SHP77 (cell line): ENCODE results near the gene POLR3G.

Experiments used
- DNase-seq, 2 experiments: peaks; one replicate each; lab custom pipeline; 2025; lab: John Stamatoyannopoulos, UW

Gene POLR3G, protein sequence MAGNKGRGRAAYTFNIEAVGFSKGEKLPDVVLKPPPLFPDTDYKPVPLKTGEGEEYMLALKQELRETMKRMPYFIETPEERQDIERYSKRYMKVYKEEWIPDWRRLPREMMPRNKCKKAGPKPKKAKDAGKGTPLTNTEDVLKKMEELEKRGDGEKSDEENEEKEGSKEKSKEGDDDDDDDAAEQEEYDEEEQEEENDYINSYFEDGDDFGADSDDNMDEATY

DNA sequence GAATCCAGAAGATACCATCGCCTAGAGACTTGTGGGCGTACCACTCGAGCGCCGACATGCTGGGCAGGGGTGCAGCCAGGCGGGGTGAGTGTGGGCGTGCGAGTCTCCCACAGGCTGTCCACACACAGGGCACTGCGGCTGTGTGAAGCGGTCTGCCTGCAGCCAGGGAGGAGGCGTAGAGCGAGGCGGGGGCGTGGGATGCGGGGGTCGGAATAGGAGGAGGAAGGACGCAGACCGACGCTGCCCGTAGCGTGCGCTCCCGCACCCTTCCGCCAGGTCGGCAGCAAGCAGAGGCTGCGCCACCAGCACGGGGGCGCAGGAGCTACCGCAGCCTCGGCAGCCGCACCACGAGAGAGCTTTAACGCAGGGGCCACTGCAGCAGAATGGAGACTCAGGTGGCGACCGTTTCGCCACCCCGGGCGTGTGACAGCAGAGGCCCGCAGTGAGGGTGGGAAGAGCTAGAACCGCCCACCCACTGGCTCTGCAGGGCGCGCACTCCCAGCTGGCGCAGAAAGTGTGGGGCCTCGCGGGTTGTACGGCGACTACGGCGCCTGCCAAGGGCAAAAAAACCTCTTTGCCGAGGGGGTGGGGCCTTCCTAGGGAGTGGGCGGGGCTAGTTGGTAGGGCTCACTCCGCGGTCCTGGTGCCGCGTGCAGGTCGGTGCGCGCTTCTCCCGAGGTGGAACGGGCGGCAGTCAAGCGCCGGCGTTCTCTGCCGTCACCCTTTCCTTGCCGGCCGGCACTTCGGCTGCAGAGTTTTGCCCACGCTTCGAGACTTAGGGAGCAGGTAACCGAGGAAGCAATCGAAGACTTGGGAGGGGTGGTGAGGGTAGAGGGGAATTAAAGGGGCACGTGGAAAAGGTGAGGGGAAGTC is at the start of gene POLR3G, which contains the start of gene MBLAC2:
TSS of gene POLR3G (plus strand) at position 630 of the 873 bp plus-strand sequence. CDS start 10,704 bp downstream, outside the sequence.
TSS of gene MBLAC2 (minus strand) at position 537 of the 873 bp plus-strand sequence. CDS start at position 58, 479 bp downstream.
- DNase-seq: peak; percentile 90

DNA sequence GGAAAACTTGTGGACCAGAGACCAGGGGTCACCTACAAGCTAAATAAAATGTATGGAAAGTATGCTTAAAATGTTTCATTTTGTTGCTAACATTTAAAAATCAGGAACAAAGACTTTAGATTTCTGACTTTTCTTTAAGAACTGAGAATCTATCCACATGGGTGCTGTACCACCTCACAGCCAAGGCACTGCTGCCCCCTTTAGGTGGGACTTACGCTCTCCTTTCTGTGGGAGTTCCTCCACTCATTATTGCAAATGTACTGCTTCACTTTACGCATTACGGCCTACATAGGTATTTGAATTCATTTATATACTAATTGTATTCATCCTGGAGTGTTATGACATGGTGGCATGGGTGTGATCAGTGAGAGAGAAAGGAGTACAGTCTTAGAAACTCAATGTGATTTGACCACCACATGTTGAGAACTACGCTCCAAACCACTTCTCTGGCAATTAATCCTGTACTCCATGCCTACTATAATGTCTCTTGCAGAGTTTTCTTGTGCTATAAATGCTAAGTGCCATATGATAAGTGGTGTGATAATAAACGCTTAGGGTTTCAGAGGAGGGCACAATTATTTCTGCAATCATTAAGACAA is 40.4 kb upstream of the POLR3G start:
- DNase-seq: peak; percentile 12 to 37

DNA sequence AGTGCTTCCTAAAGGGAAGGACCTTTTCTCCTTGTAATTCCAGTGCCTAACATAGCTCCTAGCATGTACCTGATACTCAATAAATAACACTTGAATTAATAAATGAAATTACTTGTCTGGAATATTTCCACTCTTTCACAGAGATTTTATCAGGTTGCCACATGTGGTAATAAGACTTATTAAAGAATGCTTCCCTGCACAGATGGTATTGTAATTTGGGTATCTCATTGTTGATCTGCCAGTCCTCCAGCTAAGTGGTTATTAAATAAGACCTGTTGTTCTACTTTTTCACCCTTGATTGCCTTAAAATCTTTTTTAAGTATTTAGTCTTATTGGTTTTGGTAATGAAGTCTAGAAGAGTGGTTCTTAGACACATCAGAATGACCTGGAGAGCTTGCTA is 37.0 kb upstream of the POLR3G start:
- DNase-seq: no peak

DNA sequence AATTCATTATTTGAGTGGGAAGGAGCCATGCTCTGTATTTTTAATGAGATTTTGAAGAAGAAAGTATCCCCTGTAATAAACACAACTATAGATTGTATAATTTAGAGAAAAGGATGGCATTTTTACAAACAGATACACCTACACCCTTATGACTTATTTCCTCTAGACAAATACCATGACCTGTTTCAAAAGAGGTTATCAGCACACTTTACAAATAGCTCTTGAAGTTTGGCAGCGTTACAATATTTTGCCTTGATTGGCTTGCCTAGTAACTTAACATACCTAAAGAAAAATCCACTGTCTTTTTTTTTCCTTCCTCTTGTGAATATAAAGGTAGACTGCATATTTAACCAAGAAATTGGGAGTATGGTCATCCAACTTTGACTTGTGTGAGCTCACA is 36.6 kb upstream of the POLR3G start:
- DNase-seq: no peak

DNA sequence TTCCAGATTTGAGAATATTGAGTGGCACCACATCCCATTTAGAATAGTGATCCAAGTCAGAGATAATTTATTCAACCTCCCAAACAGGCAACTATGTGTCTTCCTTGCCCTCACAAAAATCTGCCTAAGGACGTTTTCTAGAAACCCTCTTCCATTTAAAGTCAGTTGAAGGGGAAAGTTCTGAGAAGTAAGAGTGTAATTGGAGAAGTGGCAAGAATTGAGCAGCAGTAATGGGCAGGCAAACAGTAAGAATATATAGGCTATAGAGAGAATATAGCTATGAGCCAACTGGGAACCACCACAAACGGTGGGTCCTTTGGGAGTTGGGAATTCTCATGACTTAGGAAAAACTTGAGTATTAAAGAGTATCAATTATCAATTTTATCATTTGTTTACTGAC is 34.0 kb upstream of the POLR3G start:
- DNase-seq: no peak

DNA sequence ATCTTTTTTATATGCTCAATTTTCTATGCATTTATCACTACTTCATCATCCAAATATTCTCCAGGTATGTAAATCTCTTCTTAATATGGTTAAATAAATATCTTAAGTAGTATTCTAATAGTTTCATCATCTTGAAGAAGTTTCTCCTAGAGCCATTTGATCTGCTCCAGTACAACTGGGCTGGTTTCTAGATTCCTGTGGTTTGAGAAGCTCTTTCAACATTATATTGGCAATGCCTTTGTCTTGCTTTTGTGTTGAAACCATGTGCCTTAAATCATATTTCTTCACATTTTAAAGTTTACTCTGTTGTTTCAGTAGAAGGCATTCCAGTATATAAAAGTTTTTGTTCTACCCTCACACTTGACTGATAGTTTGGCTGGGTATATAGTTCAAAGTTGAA is 27.7 kb upstream of the POLR3G start:
- no peak for DNase-seq

DNA sequence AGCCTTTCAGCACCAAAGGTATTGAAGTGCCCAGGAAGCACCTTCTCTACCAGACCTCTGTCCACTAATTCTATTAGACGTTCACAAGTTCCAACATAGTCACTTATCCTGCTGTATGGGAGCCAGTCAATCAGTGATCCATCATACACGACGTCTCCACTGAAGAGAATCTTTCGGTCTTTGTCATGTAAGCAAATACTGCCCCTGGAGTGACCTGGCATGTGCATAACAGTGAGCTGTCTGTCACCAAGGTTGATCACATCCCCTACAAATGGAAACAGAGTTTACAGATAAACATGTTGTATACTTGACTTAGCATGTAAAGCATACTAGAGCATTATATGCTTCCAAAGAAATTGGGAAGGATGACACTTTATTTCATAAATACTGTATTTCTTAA is 13.4 kb upstream of the POLR3G start:
- DNase-seq: no peak

DNA sequence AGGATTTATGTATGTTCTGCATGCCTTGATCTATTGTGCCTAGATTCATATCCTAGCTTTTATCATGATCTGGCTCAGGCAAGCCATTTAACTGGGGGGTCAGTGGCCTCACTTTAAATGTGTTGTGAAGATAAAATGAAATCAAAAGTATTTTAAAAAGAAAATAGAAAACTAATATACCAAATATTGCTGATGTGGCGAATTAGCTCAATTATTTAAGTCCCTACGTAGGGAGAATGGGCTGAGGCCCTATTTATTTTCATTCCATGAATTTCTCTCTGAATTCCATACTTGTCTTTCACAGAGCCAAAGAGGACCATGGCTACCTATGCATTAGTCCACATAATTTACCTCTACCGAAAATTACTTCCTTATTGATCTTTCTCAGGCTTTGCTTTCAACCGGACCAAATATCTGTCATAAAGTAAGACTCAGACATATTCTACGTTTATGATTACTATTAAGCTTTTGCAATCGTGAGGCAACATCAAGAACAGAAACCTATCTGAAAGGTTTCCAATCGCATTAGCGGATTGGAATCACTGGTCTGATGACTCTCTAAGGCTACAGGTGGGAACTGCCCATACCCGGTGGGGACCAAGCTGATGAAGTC is 1.8 kb upstream of the POLR3G start:
- peak in 1 of 2 experiments; percentile 8 for DNase-seq

DNA sequence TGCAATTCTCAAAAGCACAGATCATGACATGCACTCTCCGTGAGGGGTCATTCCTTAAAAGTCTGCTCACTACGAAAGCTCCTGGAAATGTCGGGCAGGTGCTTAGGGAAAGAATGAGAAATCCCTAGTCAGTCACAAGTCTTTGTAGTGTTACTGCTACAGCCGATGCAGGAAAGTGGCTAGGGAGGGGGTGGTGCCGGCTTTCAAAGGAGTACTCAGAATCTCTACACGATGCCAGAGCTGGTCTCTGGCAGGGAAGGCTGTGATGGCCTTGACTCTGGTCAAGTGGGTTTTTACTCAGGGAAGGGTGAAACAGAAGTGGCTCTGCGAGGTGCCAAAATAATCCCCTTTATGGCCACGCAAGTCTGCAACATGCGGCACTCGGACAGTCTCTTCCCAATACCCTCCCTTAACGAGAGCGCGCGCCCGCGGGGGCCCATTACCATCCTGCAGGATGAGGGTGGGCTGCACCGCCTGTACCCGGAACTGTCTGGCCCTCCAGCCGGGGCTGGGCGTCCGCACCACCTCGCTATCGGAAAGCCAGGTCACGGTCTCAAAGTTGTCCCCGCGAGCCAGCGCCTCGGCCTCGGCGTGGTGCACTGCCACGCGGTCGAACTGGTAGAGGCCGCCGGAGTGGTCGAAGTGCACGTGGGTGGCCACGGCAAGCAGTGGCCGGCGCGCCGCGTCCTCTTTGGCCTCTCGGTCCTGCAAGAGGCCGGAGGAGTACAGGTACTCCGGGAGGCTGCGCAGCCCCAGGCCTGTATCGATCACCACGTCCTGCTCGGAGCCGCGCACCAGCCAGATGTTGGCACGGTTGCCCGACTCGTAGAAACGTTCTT is 1.0 kb upstream of the POLR3G start:
- peak; percentile 43 to 45 for DNase-seq

DNA sequence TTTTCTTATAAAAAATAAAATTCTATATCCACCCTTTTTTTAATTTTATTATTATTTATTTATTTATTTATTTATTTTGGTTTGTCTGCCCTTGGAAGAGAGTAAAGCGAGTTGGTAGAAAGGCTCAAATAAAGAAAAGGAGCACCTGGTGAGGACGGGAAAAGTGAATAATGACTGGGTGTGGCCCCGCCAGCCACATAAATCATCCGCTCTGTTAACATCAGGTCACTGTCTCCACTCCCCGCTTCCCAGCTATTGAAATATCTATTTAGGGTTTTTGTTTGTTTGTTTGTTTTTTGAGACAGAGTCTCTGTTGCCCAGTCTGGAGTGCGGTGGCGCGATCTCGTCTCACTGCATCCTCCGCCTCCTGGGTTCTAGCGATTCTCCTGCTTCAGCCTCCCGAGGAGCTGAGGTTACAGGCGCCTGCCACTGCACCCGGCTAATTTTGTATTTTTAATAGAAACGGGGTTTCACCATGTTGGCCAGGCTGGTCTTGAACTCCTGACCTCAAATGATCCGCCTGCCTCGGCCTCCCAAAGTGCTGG is 844 bp downstream of the POLR3G start:
- DNase-seq: peak; percentile 9 to 19

DNA sequence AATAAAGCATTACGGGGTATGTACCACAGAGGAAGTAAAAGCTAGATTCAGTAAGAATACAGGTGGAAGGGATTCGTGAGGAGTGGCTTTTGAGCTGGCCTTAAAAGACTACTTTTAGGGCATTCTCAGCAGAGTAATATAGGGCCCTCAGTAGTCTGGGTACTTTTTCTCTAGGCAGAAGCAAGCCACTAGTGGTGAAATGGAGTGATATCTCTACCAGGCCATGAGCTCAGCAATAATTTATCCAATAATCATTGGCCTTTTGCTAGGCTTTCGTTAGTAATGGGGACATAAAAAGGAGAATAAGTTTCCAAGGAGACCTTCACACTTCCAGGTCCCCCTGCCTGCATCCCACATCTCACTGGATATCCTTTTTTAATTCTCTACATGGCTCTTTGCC is 1.7 kb downstream of the POLR3G start:
- no peak for DNase-seq

DNA sequence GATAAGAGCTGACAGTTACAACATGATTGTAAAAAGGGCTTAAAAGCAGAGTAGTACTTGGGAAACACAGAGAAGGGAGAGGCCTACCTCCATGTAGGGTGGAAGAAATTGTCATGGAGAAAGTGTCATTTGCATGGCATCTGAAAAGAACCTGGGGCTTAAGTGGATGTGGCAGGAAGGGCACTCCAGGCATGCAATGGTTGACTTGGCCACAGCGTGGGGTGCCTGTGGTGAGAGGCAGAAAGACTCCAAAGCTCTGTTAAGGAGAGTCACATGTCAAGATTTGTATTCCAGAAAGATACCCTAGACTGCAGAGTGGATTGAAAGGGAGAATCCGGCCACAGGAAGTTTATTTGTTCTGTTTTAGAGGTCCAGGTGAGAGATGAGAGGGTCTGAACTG is 2.4 kb downstream of the POLR3G start:
- DNase-seq: no peak

DNA sequence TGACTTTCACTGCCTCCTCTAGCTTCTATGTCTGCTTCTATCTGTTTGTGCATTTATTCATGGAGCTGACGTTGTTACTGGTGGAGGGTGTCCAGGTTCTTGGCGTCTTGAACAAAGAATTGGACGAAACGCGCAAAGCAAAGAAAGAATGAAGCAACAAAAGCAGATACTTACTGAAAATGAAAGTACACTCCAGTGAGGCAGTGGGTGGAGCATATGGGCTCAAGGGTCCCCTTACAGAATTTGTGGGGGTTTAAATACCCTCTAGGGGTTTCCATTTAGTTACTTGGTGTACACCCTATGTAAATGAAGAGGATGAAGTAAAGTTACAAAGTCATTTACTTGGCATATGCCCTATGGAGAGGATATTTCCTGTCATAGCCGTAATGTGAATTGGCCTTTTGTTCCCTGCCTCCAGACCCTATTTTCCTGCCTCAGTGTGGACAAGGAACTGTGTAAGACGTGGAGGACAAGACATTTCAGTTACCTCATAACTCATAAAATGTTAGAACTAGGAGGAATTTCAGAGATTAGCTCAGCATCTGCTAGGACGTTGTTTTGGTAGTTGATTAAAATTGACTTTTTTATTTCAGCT is 3.1 kb downstream of the POLR3G start:
- DNase-seq: no peak

DNA sequence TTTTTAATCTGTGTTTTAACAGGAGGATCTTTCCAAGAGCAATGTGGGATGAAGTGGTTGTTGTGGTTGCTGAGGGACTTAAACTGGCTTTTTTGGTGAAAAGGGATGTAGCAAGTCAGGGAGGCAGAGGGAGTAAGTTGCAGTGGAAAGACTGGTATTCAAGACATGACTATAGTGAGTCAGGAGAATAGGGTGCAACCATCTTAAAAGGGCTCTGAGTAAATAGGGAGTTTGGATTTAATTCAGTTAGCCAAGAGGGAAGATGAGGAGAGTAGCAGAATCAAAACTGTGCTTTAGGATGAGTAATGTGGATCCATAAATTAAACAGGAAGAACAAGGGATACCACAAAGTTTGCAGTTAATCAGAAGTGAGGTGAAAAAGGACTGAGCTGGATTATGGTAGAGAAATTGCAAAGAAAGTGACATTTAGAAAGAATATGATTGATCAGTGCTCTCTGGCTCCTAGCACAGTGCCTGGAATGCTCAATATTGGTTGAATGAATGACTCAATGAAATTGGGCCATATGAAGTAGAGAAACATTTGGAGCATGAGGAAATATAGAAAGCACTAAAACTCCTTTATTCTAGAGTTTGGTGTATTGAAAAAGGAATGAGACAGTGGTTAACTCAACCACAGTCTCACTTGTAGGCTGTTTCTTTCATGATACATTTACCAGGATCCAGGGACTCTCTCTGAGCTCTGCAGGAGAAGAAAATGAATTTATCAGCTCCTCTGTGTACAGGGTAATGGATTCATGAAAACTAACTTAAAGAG is 5.1 kb downstream of the POLR3G start:
- DNase-seq: no peak

DNA sequence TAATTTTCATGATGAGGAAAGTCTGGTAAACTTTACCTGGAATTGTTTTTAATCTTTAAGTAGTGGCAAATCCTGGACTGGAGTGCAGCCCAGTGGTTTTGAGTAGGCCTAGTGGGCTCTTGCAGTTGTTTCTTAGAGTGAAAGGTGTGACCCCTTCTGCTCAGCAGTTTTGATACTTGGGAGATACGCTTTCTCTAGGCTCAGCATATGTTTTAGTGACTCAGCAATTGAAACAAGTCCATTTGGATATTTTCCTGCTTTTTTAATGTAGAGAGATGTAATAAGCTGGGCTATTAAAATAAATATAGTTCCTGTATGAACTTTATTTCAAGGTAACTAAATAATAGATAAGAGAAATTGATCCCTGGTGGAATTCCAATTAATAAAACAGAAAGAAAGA is 6.0 kb downstream of the POLR3G start:
- DNase-seq: no peak

DNA sequence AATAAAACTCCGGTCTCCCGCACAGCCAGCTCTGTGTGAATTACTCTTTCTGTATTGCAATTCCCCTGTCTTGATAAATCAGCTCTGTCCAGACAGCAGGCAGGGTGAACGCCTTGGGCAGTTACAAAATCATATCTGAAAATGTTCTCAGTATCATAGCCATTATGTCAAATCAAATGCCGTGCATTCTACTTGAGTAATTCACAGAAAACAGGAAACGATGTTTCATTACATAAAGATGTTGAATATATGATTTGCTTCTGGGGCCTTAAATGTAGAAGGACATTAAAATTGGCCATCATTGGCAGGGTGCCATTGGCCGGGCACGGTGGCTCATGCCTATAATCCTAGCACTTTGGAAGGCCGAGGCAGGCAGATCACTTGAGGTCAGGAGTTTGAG is 8.5 kb downstream of the POLR3G start:
- no peak for DNase-seq

DNA sequence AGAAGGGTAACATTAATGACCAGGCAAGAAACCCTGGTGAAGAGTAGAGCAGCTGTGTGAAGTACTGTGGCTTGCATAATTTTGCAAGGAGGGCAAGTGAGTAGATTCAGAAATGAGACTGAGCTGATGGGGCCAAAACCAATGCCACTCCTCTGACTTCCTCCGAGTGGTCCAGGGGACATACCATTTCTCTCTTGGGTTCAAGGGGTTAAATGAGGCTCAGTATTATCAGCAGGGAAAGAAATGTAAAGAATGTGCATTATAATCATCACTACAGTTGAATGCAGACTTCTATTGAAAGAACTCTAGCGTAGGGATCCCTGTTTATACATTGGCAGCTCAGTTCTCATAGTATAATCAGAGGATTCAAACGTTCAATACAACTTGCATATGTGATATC is 9.9 kb downstream of the POLR3G start:
- DNase-seq: no peak

DNA sequence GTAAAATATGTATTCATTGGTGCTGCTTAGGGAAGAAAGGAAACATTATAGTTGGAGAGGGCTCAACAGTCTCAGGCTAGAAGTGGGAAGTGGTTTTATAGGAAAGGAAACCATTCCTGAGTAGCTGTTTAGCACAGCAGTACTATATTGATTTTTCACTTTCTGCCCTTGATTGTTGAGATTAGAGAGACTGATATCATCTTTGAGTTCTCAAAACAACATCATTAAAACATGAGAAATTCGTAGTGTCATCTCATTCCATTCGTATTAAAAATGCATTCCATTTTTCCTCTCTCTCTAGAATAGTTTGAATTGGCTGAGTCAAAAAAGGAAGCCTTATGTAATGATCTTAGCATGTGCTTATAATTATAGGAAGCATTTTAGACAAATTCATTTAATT is 14.1 kb downstream of the POLR3G start:
- DNase-seq: no peak

DNA sequence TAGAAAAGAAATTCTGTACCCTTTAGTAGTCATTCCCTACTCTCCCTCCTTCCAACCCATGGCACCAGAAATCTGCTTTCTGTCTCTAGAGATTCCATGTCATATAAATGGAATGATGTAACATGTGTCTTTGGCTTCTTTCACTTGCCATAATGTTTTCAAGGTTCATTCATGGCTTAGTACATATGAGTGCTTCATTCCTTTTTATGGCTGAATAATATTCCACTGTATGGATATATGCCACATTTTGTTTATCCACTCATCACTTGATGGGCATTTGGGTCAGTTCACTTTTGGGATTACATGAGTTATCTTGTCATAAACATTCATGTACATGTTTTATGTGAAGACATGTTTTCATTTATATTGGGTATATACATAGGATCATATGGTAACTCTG is 19.4 kb downstream of the POLR3G start:
- DNase-seq: no peak

DNA sequence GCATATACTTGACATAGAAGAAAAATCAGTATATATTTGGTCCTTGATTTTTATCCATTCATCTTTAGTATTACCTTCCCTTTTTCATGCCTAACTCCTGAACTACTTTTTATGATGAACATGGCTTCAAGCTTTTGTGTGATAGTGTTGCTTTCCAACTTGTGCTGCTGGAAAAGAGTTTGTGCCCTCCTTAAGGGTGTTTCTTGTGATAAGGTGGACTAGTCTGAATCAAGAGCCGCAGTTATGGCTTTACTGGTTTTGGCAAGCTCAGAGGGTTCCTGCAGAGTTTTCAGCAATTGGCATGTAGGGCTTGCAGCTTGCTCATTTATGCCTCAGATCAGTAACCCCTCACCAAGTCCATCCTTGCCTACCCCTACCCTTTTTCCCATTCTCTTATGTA is 20.5 kb downstream of the POLR3G start:
- no peak for DNase-seq
